BE2C (cell line): ENCODE data around the gene ATG4D.
"Not testable (repeated sequence)": the region's sequence is repeated elsewhere in the genome, so short reads cannot be mapped to it uniquely, and the experiment has no call there.

Experiments
- DNase-seq: peaks from one replicate; pipeline ENCODE4 v3.0.0-alpha.2; 2020
- H3K27me3 ChIP-seq: fragments of 250-450 bp; sonication (Bioruptor Pico); 2 replicates; pipeline ENCODE4 v1.5.1; 2020; ENCODE audit warnings: mild to moderate bottlenecking
- H3K36me3 ChIP-seq: fragments of 250-450 bp; sonication (Bioruptor Pico); 2 replicates; pipeline ENCODE4 v1.5.1; 2020; ENCODE audit warnings: mild to moderate bottlenecking
- H3K4me1 ChIP-seq: fragments of 250-450 bp; sonication (Bioruptor Pico); 2 replicates; pipeline ENCODE4 v1.5.1; 2020
- H3K4me3 ChIP-seq: 2 replicates; pipeline ENCODE4 v1.5.1; 2011; ENCODE audit warnings: low read depth, low read length
- H3K9me3 ChIP-seq: fragments of 250-450 bp; sonication (Bioruptor Pico); 2 replicates; pipeline ENCODE4 v1.5.1; 2020
- TF ChIP-seq, protein P1 (sequence below): IDR thresholded peaks from 2 replicates; pipeline ENCODE4 v1.5.1; 2012; ENCODE audit warnings: mild to moderate bottlenecking, low read depth, low read length

ATG4D gene

DNA sequence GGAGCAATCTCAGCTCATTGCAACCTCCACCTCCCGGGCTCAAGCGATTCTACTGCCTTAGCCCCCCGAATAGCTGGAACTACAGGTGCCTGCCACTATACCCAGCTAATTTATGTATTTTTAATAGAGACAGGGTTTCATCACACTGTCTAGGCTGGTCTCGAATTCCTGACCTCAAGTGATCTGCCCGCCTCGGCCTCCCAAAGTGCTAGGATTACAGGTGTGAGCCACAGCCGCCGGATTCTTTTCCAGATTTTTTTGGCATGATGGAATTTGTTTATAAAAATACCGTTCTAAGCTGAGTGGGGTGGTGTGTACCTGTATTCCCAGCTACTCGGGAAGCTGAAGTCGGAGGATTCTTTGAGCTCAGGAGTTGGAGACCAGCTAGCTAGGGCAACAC is 6.0 kb upstream of the ATG4D start:
- Histone ChIP-seq H3K36me3 (no peaks in the 10 kb centered on the region), H3K9me3 (no peaks in the 10 kb centered on the region), H3K4me1 (no peaks in the 10 kb centered on the region), H3K4me3 (no peak overlapping the region), H3K27me3 (peaks cover 41% of the 10 kb centered on the region)
- no peak for DNase-seq
- TF ChIP-seq, protein P1, sequence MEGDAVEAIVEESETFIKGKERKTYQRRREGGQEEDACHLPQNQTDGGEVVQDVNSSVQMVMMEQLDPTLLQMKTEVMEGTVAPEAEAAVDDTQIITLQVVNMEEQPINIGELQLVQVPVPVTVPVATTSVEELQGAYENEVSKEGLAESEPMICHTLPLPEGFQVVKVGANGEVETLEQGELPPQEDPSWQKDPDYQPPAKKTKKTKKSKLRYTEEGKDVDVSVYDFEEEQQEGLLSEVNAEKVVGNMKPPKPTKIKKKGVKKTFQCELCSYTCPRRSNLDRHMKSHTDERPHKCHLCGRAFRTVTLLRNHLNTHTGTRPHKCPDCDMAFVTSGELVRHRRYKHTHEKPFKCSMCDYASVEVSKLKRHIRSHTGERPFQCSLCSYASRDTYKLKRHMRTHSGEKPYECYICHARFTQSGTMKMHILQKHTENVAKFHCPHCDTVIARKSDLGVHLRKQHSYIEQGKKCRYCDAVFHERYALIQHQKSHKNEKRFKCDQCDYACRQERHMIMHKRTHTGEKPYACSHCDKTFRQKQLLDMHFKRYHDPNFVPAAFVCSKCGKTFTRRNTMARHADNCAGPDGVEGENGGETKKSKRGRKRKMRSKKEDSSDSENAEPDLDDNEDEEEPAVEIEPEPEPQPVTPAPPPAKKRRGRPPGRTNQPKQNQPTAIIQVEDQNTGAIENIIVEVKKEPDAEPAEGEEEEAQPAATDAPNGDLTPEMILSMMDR: no peak

DNA sequence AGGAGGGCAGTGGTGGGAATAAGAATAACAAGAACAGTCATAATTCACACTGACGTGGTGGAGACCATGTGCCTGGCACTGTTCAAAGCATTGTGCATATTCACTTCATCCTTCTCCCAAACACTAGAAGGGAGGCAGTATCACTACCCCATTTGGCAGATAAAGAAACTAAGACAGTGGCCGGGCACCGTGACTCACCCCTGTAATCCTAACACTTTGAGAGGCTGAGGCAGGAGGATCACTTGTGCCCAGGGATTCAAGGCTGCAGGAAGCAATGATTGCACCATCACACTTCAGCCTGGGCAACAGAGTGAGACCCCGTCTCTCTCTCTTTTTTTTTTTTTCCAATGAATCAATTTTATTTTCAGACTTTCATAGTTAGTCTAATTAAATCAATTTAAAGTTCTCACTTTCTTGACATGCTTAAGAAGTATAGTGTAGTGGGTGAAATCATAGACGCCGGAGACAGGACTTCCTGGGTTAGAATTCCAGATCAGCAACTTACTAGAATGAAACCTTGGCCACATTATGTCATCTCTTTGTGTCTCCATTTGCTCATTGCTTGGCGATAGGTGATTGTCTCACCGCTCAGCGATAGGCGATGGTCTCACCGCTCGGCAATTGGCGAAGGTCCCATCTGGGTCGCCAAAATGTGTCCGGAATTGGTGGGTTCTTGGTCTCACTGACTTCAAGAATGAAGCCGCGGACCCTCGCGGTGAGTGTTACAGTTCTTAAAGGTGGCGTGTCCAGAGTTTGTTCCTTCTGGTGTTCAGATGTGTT is 5.3 kb upstream of the ATG4D start:
- TF ChIP-seq, protein P1: no peak
- Histone ChIP-seq H3K9me3 (no peaks in the 10 kb centered on the region), H3K4me1 (no peaks in the 10 kb centered on the region), H3K4me3 (no peak overlapping the region), H3K36me3 (no peaks in the 10 kb centered on the region), H3K27me3 (peaks cover 41% of the 10 kb centered on the region)
- DNase-seq: no peak

DNA sequence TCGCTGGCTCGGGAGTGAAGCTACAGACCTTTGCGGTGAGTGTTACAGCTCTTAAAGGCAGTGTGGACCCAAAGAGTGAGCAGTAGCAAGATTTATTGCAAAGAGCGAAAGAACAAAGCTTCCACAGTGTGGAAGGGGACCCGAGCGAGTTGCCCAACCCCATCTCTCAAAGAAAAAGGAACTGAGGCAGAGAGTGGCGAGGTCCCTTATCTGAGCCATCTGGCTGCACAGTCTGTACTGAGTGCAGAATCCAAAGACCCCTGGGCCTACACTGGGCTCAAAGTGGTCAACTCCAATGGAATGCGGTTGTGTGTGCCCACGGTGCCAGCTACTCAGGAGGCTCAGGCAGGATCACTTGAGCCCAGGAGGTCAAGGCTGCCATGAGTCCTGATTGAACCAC is 4.7 kb upstream of the ATG4D start:
- not testable (repeated sequence) for H3K9me3 ChIP-seq, H3K4me1 ChIP-seq, H3K4me3 ChIP-seq, DNase-seq, H3K36me3 ChIP-seq
- H3K27me3 ChIP-seq: peaks cover 41% of the 10 kb centered on the region

DNA sequence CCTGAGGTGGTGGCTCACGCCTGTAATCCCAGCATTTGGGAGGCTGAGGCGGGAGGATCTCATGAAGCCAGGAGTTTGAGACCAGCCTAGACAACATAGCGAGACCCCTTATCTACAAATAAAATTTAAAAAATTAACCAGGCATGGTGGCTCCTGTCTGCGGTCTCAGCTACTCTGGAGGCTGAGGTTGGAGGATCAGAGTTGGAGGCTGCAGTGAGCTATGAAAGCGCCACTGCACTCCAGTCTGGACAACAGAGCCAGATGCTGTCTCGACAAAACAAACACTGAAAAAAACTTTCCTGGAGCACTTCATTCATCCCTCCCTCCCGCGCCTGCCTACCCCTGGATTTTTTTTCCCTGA is 665 bp upstream of the ATG4D start:
- Histone ChIP-seq H3K4me3 (peak overlapping the region; percentile 81), H3K27me3 (peaks cover 17% of the 10 kb centered on the region), H3K4me1 (no peaks in the 10 kb centered on the region), H3K9me3 (no peaks in the 10 kb centered on the region), H3K36me3 (peaks cover 9% of the 10 kb centered on the region)
- DNase-seq: no peak
- TF ChIP-seq, protein P1: no peak

DNA sequence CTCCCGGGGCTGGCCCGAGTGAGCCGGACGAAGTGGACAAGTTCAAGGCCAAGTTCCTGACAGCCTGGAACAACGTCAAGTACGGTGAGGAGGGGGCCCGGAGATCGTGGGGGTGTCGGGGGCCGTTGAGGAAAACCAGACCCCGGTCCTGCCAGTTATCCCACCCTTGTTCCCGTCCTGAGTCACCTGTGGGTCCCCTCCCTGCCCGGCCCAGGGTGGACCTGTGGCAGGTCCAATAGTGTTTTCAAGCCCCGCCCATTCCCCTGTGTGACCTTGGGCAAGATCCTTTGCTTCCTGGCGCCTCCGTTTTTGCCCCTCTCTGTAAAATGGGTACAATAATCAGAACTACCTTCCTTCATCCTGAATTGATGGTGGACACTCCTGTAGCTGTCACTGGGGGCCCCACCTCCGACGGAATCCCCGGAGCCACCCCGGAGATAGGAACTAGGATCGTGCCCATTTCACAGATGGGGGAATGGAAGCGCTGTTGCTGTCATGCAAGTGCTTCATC is 593 bp downstream of the ATG4D start:
- peak; percentile 36 for DNase-seq
- Histone ChIP-seq H3K27me3 (peaks cover 5% of the 10 kb centered on the region), H3K4me3 (peak overlapping the region; percentile 81), H3K9me3 (no peaks in the 10 kb centered on the region), H3K36me3 (peaks cover 19% of the 10 kb centered on the region), H3K4me1 (no peaks in the 10 kb centered on the region)
- TF ChIP-seq, protein P1: no peak

DNA sequence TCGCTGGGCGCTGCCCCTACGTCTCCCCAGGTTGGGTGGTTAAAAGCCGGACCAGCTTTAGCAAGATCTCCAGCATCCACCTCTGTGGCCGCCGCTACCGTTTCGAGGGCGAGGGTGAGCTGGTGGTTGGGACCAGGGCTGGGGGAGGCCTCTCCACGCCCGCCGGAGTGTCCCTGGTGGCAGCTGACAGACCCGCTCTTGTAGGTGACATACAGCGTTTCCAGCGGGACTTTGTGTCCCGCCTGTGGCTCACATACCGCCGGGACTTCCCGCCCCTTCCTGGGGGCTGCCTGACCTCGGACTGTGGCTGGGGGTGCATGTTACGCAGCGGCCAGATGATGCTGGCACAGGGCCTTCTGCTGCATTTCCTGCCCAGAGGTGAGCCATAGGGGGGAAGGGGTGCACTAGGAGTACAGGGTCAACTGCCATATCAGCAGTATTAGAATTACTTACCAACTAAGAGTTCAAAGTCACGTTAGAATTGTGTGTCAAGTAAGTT is 1.1 kb downstream of the ATG4D start:
- Histone ChIP-seq H3K27me3 (peaks cover 5% of the 10 kb centered on the region; the same call in 1 of the 2 replicates), H3K4me1 (no peaks in the 10 kb centered on the region), H3K36me3 (peaks cover 23% of the 10 kb centered on the region), H3K4me3 (peak overlapping the region; percentile 81), H3K9me3 (no peaks in the 10 kb centered on the region)
- TF ChIP-seq, protein P1: no peak
- DNase-seq: no peak
